CD4-positive, alpha-beta T cell (primary cell): Measurements from ENCODE around the gene ZNF493. TPM values are rescaled to one million over a fixed set of nuclear protein-coding genes. Genes with fewer than 3 reads are reported as not detected.

Source experiments
- ATAC-seq: fragments of 200-7000 bp; cut with Tn5 transposase; one replicate; pipeline ENCODE4 v1.10.0; 2022; ENCODE audit warnings: mild to moderate bottlenecking; ENCODE audit not compliant: poor library complexity
- CTCF ChIA-PET: fragments of 350-600 bp; sonication (Branson Sonifier 250); formaldehyde crosslinking; loops from one replicate; lab custom pipeline; 2021; ENCODE audit warnings: antibody characterized with exemption, inconsistent platforms; lab: Charles Lee
- POLR2A ChIA-PET: fragments of 350-600 bp; sonication (Branson Sonifier 250); formaldehyde crosslinking; loops from one replicate; lab custom pipeline; 2021; ENCODE audit warnings: antibody characterized with exemption, inconsistent platforms; lab: Charles Lee
- DNase-seq, 14 experiments: peaks; one replicate each; pipeline ENCODE4 v3.0.0-alpha.2; 2013 to 2020; ENCODE audit warnings: mixed read lengths in 2 of 14
- H3K27ac ChIP-seq, 2 donors: one replicate each; pipeline versions ENCODE4 v1.5.1 to v1.7.0; 2013; ENCODE audit warnings: low read length in 2 of 2, low read depth in 1 of 2, mild to moderate bottlenecking in 1 of 2
- H3K27me3 ChIP-seq, 2 experiments: 1 replicate in 1 of 2; 2 replicates in 1 of 2; pipeline versions ENCODE4 v1.6.1 to v1.7.0; 2013; ENCODE audit warnings: low read length in 2 of 2, control low read depth in 1 of 2, mild to moderate bottlenecking in 1 of 2, moderate library complexity in 1 of 2; ENCODE audit not compliant: insufficient read depth in 2 of 2, control insufficient read depth in 1 of 2
- H3K36me3 ChIP-seq: one replicate; pipeline ENCODE4 v1.6.1; 2013; ENCODE audit warnings: low read length, control low read depth; ENCODE audit not compliant: insufficient read depth
- H3K4me1 ChIP-seq: one replicate; pipeline ENCODE4 v1.6.1; 2013; ENCODE audit warnings: low read length, control low read depth; ENCODE audit not compliant: insufficient read depth
- H3K4me3 ChIP-seq: one replicate; pipeline ENCODE4 v1.5.1; 2013; ENCODE audit warnings: mild to moderate bottlenecking, low read length, moderate library complexity
- H3K9me3 ChIP-seq, 2 experiments: 1 replicate in 1 of 2; 2 replicates in 1 of 2; pipeline versions ENCODE4 v1.6.1 to v1.7.0; 2013; ENCODE audit warnings: low read length in 2 of 2, mild to moderate bottlenecking in 2 of 2, control low read depth in 1 of 2, moderate library complexity in 1 of 2; ENCODE audit not compliant: control insufficient read depth in 1 of 2, insufficient read depth in 1 of 2
- H3K27ac Mint-ChIP-seq: one replicate; pipeline ENCODE4 v1.8.0; 2020; ENCODE audit warnings: mixed read lengths
- H3K27me3 Mint-ChIP-seq: one replicate; pipeline ENCODE4 v1.8.0; 2021; ENCODE audit warnings: mixed read lengths
- H3K36me3 Mint-ChIP-seq: one replicate; pipeline ENCODE4 v1.8.0; 2021; ENCODE audit warnings: low read depth, mixed read lengths
- H3K4me1 Mint-ChIP-seq: one replicate; pipeline ENCODE4 v1.8.0; 2021; ENCODE audit warnings: low read depth, mixed read lengths
- H3K4me3 Mint-ChIP-seq: one replicate; pipeline ENCODE4 v1.8.0; 2020; ENCODE audit warnings: mild to moderate bottlenecking, mixed read lengths
- H3K9me3 Mint-ChIP-seq: one replicate; pipeline ENCODE4 v1.8.0; 2020; ENCODE audit warnings: mixed read lengths
- intact Hi-C, 2 experiments: fragments of 100-400 bp; cut with DNase I in 1 of 2; cut with micrococcal nuclease in 1 of 2; formaldehyde crosslinking; loops; one replicate each; pipeline versions ENCODE4 v1.15.1 to v1.9.0; 2023 to 2025; cut with DNase I, micrococcal nuclease
- total RNA-seq, 174 experiments: library from RNA in 2 of 174; stranded (reverse) in 2 of 174; gene quantifications; one replicate each; pipeline ENCODE4 v1.2.3 and lab custom pipeline; 2021 to 2026
- TF ChIP-seq, protein P1 (sequence below): fragments of 200-600 bp; IDR thresholded peaks from one replicate; pipeline ENCODE4 v1.8.0; 2022; ENCODE audit warnings: antibody characterized with exemption, mild to moderate bottlenecking

The ZNF493 gene
- total RNA-seq, 2 experiments from 2014 or later, result 39.5 to 41.2 TPM

GRCh38 chr19:21358768-21359451 is 38.0 kb upstream of the ZNF493 start, which contains the start of gene ZNF738:
Gene ZNF738, plus strand, starts transcription at chr19:21359000. Its CDS starts 141 bp downstream, at chr19:21359141.
- H3K9me3 Mint-ChIP-seq, result no peaks in the 10 kb centered on the region
- no peaks in the 10 kb centered on the region for H3K4me1 ChIP-seq
- H3K27ac ChIP-seq, result peak within 1 kb of the TSS; percentile 46 to 63
- H3K9me3 ChIP-seq, result no peaks in the 10 kb centered on the region
- CTCF ChIA-PET, result no interaction called here
- peak within 1 kb of the TSS; percentile 78 for H3K4me3 ChIP-seq
- peak within 1 kb of the TSS; percentile 100 for H3K4me3 Mint-ChIP-seq
- peak; percentile 96 for ATAC-seq
- intact Hi-C loops, result loop anchor here (2.0 to 5.0 kb wide), 3 partner anchors 38 to 408 kb away; partner anchors contain the start of genes ZNF493 (in 2 of the 2) and ZNF100 (in 1 of the 2)
- peaks cover 29% of the 10 kb centered on the region for H3K36me3 Mint-ChIP-seq
- peak within 1 kb of the TSS; percentile 94 for H3K27ac Mint-ChIP-seq
- POLR2A ChIA-PET, result interaction anchor here (0.6 to 2.6 kb wide), 10 partner anchors 26 to 582 kb away, joined by 3 to 29 read pairs (median 6); partner anchors contain the start of genes ZNF429, ZNF431, ZNF493 and ZNF708
- H3K36me3 ChIP-seq, result peaks cover 18% of the 10 kb centered on the region
- no peaks in the 10 kb centered on the region for H3K27me3 ChIP-seq
- peak; percentile 69 to 92 (median 74) for DNase-seq
- TF ChIP-seq, protein P1, sequence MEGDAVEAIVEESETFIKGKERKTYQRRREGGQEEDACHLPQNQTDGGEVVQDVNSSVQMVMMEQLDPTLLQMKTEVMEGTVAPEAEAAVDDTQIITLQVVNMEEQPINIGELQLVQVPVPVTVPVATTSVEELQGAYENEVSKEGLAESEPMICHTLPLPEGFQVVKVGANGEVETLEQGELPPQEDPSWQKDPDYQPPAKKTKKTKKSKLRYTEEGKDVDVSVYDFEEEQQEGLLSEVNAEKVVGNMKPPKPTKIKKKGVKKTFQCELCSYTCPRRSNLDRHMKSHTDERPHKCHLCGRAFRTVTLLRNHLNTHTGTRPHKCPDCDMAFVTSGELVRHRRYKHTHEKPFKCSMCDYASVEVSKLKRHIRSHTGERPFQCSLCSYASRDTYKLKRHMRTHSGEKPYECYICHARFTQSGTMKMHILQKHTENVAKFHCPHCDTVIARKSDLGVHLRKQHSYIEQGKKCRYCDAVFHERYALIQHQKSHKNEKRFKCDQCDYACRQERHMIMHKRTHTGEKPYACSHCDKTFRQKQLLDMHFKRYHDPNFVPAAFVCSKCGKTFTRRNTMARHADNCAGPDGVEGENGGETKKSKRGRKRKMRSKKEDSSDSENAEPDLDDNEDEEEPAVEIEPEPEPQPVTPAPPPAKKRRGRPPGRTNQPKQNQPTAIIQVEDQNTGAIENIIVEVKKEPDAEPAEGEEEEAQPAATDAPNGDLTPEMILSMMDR, result no peak
- H3K27me3 Mint-ChIP-seq, result no peaks in the 10 kb centered on the region
- H3K4me1 Mint-ChIP-seq, result peaks cover 18% of the 10 kb centered on the region

DNA sequence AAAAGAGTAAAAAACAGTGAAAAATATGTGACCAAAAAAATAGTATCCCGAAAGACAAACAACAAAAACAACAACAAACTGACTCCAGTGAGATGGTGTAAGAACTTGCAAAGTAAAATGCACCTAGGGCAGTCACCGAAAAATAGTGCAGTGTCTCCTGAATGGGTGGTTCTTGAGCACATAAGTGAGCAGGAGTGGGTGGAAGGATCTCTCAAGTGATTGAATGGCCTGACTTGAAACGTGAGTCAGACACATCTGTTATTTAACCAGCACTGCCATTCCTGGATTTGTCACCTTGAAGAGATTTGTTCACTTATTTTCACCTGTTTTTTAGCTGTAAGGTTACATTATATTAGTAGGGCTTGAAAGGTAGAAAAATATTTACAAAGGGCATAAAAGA is 34.6 kb upstream of the ZNF493 start:
- no peaks in the 10 kb centered on the region for H3K27me3 ChIP-seq
- no peak overlapping the region for H3K4me3 ChIP-seq
- Mint-ChIP-seq H3K27me3 (no peaks in the 10 kb centered on the region), H3K4me1 (peaks cover 18% of the 10 kb centered on the region), H3K9me3 (peaks cover 2% of the 10 kb centered on the region), H3K27ac (no peak overlapping the region), H3K4me3 (peak overlapping the region; percentile 7), H3K36me3 (peaks cover 59% of the 10 kb centered on the region)
- ChIA-PET CTCF (interaction anchor here (1.4 kb wide), 1 partner anchor 44 kb away, joined by 3 read pairs; no protein-coding TSS in a partner anchor), POLR2A (interaction anchor here (1.2 kb wide), 1 partner anchor 35 kb away, joined by 6 read pairs; the partner anchor contains the start of gene ZNF493)
- TF ChIP-seq, protein P1, result no peak
- no peaks in the 10 kb centered on the region for H3K9me3 ChIP-seq
- no peak for ATAC-seq
- H3K36me3 ChIP-seq, result peaks cover 32% of the 10 kb centered on the region
- no peaks in the 10 kb centered on the region for H3K4me1 ChIP-seq
- no peak for DNase-seq
- no peak overlapping the region for H3K27ac ChIP-seq
- intact Hi-C loops, result loop anchor here (5.0 to 10.0 kb wide), 2 partner anchors 35 to 47 kb away; partner anchors contain the start of gene ZNF708 (in 1 of the 2)

DNA sequence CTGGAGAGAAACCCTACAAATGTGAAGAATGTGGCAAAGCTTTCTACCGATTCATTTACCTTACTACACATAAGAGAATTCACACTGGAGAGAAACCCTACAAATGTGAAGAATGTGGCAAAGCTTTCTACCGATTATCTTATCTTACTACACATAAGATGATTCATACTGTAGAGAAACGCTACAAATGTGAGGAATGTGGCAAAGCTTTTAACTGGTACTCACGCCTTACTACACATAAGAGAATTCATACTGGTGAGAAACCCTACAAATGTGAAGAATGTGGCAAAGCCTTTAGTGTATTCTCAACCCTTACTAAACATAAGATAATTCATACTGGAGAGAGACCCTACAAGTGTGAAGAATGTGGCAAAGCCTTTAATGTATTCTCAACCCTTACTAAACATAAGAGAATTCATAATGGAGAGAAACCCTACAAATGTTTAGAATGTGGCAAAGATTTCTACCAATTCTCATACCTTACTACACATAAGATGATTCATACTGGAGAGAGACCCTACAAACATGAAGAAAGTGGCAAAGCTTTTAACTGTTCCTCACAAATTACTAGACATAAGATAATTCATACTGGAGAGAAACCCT is 12.9 kb upstream of the ZNF493 start:
- Mint-ChIP-seq H3K9me3 (peaks cover 23% of the 10 kb centered on the region), H3K4me3 (no peak overlapping the region), H3K27ac (no peak overlapping the region), H3K4me1 (no peaks in the 10 kb centered on the region), H3K27me3 (no peaks in the 10 kb centered on the region), H3K36me3 (peaks cover 73% of the 10 kb centered on the region)
- ChIA-PET POLR2A (no interaction called here), CTCF (no interaction called here)
- DNase-seq (no peak), ATAC-seq (no peak)
- Histone ChIP-seq H3K4me3 (no peak overlapping the region), H3K9me3 (peaks cover 43 to 91% of the 10 kb centered on the region in 2 experiments), H3K27me3 (no peaks in the 10 kb centered on the region), H3K36me3 (peaks cover 11% of the 10 kb centered on the region), H3K27ac (no peak overlapping the region), H3K4me1 (no peaks in the 10 kb centered on the region)
- intact Hi-C loops, result loop anchor here in 1 of 2 experiments (5.0 kb wide), 1 partner anchor 97 kb away; no protein-coding TSS in a partner anchor
- TF ChIP-seq, protein P1, result no peak
